ENCODE results near the gene BATF2.
"Not testable (repeated sequence)": the region's sequence is repeated elsewhere in the genome, so short reads cannot be mapped to it uniquely, and the experiment has no call there.

Gene BATF2

GRCh38 chr11:65013130-65013887, 16.5 kb upstream of the BATF2 start:
- peak; percentile 89 for DNase-seq

GRCh38 chr11:65008873-65009272, 12.1 kb upstream of the BATF2 start:
- DNase-seq: no peak

- no peak for DNase-seq
Observed at GRCh38 chr11:65008016-65008415, 11.2 kb upstream of the BATF2 start.

GRCh38 chr11:65003968-65004367, 7.2 kb upstream of the BATF2 start:
- DNase-seq: not testable (repeated sequence)

GRCh38 chr11:65003282-65003681, 6.5 kb upstream of the BATF2 start:
- DNase-seq: no peak

GRCh38 chr11:65002706-65003105, 5.9 kb upstream of the BATF2 start:
- no peak for DNase-seq

- DNase-seq: no peak
Observed at GRCh38 chr11:64999478-64999877, 2.7 kb upstream of the BATF2 start.

GRCh38 chr11:64998690-64999431, 2.1 kb upstream of the BATF2 start:
- DNase-seq: no peak

GRCh38 chr11:64998141-64998540, 1.4 kb upstream of the BATF2 start:
- no peak for DNase-seq

GRCh38 chr11:64996327-64996709, 453 bp downstream of the BATF2 start:
- no peak for DNase-seq

- no peak for DNase-seq
Observed at GRCh38 chr11:64994318-64994717, 2.5 kb downstream of the BATF2 start.

- DNase-seq: no peak
Observed at GRCh38 chr11:64990222-64990923, 6.4 kb downstream of the BATF2 start.

- DNase-seq: no peak
Observed at GRCh38 chr11:64989416-64989815, 7.4 kb downstream of the BATF2 start.

GRCh38 chr11:64987998-64988854, 8.5 kb downstream of the BATF2 start:
- DNase-seq: no peak

GRCh38 chr11:64983339-64983738, 13.4 kb downstream of the BATF2 start:
- DNase-seq: not testable (repeated sequence)

GRCh38 chr11:64976651-64977050, 20.1 kb downstream of the BATF2 start:
- no peak for DNase-seq

- no peak for DNase-seq
Observed at GRCh38 chr11:64974124-64974523, 22.6 kb downstream of the BATF2 start.

- DNase-seq: peak; percentile 82
Observed at GRCh38 chr11:64971421-64972233, 25.1 kb downstream of the BATF2 start, which contains the start of gene MAJIN. Gene MAJIN (minus strand): TSS chr11:64972108. CDS start chr11:64959405, 12,703 bp downstream.

- DNase-seq: no peak
Observed at GRCh38 chr11:64970731-64971151, 26.0 kb downstream of the BATF2 start.

- no peak for DNase-seq
Observed at GRCh38 chr11:64969209-64969608, 27.6 kb downstream of the BATF2 start.

GRCh38 chr11:64967375-64967774, 29.4 kb downstream of the BATF2 start:
- DNase-seq: no peak
